ENCODE measurements around the gene VOPP1.

DNA sequence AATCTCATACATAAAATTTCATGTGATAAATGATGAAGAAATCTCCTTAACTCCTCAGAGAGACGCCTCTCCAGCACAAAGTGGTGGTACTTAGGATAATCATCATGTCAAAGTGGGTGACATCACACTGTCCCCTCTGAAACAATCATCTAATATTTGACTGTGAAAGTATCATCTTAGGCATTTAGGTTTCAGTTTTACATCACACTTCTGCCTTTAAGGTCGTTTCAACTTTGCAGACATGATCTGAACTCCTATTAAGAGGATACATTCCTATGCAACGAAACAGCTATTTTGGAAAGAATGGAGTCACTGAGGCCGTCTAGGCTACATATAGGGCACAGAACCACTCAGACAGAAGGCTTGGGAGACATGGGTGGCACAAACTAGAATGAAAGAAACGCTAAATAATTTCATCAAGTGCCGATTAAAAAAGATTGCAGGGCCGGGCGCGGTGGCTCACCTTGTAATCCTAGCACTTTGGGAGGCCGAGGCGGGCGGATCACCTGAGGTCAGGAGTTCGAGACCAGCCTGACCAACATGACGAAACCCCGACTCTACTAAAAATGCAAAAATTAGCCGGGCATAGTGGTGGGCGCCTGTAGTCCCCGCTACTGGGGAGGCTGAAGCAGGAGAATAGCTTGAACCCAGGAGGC is 2.0 kb downstream of the VOPP1 start:
- TF ChIP-seq POLR2A (IDR thresholded peaks at IDR 0.05) = no peak
- TF ChIP-seq, protein P1, sequence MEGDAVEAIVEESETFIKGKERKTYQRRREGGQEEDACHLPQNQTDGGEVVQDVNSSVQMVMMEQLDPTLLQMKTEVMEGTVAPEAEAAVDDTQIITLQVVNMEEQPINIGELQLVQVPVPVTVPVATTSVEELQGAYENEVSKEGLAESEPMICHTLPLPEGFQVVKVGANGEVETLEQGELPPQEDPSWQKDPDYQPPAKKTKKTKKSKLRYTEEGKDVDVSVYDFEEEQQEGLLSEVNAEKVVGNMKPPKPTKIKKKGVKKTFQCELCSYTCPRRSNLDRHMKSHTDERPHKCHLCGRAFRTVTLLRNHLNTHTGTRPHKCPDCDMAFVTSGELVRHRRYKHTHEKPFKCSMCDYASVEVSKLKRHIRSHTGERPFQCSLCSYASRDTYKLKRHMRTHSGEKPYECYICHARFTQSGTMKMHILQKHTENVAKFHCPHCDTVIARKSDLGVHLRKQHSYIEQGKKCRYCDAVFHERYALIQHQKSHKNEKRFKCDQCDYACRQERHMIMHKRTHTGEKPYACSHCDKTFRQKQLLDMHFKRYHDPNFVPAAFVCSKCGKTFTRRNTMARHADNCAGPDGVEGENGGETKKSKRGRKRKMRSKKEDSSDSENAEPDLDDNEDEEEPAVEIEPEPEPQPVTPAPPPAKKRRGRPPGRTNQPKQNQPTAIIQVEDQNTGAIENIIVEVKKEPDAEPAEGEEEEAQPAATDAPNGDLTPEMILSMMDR (IDR thresholded peaks at IDR 0.05) = no peak

Measured in ovary (tissue), 3 donors.